Activated CD8-positive, alpha-beta memory T cell treated with anti-CD3 and anti-CD28 coated beads for 24 hours (primary cell): Measurements from ENCODE around the gene TXNL1.
"Not testable (repeated sequence)": the region's sequence is repeated elsewhere in the genome, so short reads cannot be mapped to it uniquely, and the experiment has no call there.

Source experiments
- DNase-seq: peaks from one replicate; pipeline ENCODE4 v3.0.0-alpha.2; 2020

Gene TXNL1

GRCh38 chr18:56638232-56639103, at the start of gene TXNL1:
TSS of gene TXNL1 (minus strand) at chr18:56638592. CDS start at chr18:56638440, 152 bp downstream.
- DNase-seq = peak; percentile 99

- no peak for DNase-seq
These were observed 45.9 kb upstream of the TXNL1 start for GRCh38 chr18:56684277-56684676.

- DNase-seq = no peak
These were observed 40.6 kb upstream of the TXNL1 start for GRCh38 chr18:56678836-56679565.

GRCh38 chr18:56676639-56677038, 38.2 kb upstream of the TXNL1 start:
- no peak for DNase-seq

GRCh38 chr18:56672981-56673380, 34.6 kb upstream of the TXNL1 start:
- DNase-seq = no peak

GRCh38 chr18:56672391-56672790, 34.0 kb upstream of the TXNL1 start:
- no peak for DNase-seq

GRCh38 chr18:56662902-56663301, 24.5 kb upstream of the TXNL1 start:
- DNase-seq = no peak

GRCh38 chr18:56662502-56662901, 24.1 kb upstream of the TXNL1 start:
- DNase-seq = no peak

GRCh38 chr18:56662063-56662408, 23.6 kb upstream of the TXNL1 start:
- DNase-seq = no peak

- DNase-seq = no peak
These were observed 23.1 kb upstream of the TXNL1 start for GRCh38 chr18:56661360-56662062.

GRCh38 chr18:56660655-56661054, 22.3 kb upstream of the TXNL1 start:
- DNase-seq = no peak

GRCh38 chr18:56659111-56659510, 20.7 kb upstream of the TXNL1 start:
- no peak for DNase-seq

GRCh38 chr18:56658261-56658660, 19.9 kb upstream of the TXNL1 start:
- no peak for DNase-seq

GRCh38 chr18:56654280-56654679, 15.9 kb upstream of the TXNL1 start:
- DNase-seq = not testable (repeated sequence)

- no peak for DNase-seq
These were observed 14.4 kb upstream of the TXNL1 start for GRCh38 chr18:56652802-56653201.

GRCh38 chr18:56651771-56652092, 13.3 kb upstream of the TXNL1 start:
- no peak for DNase-seq

GRCh38 chr18:56650944-56651770, 12.8 kb upstream of the TXNL1 start, which contains the start of gene WDR7:
TSS of gene WDR7 (plus strand) at chr18:56651359. CDS start at chr18:56672516, 21,157 bp downstream.
- peak; percentile 95 for DNase-seq

- no peak for DNase-seq
These were observed 11.6 kb upstream of the TXNL1 start for GRCh38 chr18:56649996-56650395.

GRCh38 chr18:56647951-56648893, 9.8 kb upstream of the TXNL1 start:
- no peak for DNase-seq

- no peak for DNase-seq
These were observed 8.7 kb upstream of the TXNL1 start for GRCh38 chr18:56647071-56647470.

- DNase-seq = no peak
These were observed 7.1 kb upstream of the TXNL1 start for GRCh38 chr18:56645415-56646016.
